MCF 10A (cell line): ENCODE data around the gene IL10RA. TPM values are rescaled to one million over a fixed set of nuclear protein-coding genes. Genes with fewer than 3 reads are reported as not detected.

Source experiments
- BruUV-seq: library from RNA; stranded (reverse); fragments of 400-500 nt; replicated peaks from 2 replicates; lab custom pipeline; 2021; lab: Mats Ljungman, UMichigan
- CTCF ChIA-PET: fragments of 300-600 bp; sonication (Branson Sonifier 250); formaldehyde crosslinking; extraction: SDS; loops from one replicate; lab custom pipeline; 2021; ENCODE audit warnings: antibody characterized with exemption, inconsistent platforms; lab: Yijun Ruan, JAX
- POLR2A ChIA-PET: fragments of 300-600, 350-650 bp; sonication (Branson Sonifier 250); formaldehyde crosslinking; extraction: SDS; loops from one replicate; lab custom pipeline; 2020; ENCODE audit warnings: antibody characterized with exemption, inconsistent platforms; lab: Yijun Ruan, JAX
- DNase-seq: peaks from one replicate; pipeline ENCODE4 v3.0.0-alpha.2; 2018; ENCODE audit not compliant: unreplicated experiment
- H3K27ac Mint-ChIP-seq: one replicate; pipeline ENCODE4 v1.8.0; 2022; ENCODE audit warnings: mild to moderate bottlenecking, low read depth, mixed read lengths; ENCODE audit not compliant: unreplicated experiment
- H3K27me3 Mint-ChIP-seq: one replicate; pipeline ENCODE4 v1.8.0; 2022; ENCODE audit warnings: mixed read lengths; ENCODE audit not compliant: insufficient read depth, unreplicated experiment
- H3K36me3 Mint-ChIP-seq: one replicate; pipeline ENCODE4 v1.8.0; 2022; ENCODE audit warnings: mild to moderate bottlenecking, moderate library complexity, mixed read lengths; ENCODE audit not compliant: insufficient read depth, unreplicated experiment
- H3K4me1 Mint-ChIP-seq: one replicate; pipeline ENCODE4 v1.8.0; 2022; ENCODE audit warnings: mixed read lengths; ENCODE audit not compliant: insufficient read depth, unreplicated experiment
- H3K4me3 Mint-ChIP-seq: one replicate; pipeline ENCODE4 v1.8.0; 2022; ENCODE audit warnings: mild to moderate bottlenecking, moderate library complexity, mixed read lengths; ENCODE audit not compliant: unreplicated experiment
- H3K9me3 Mint-ChIP-seq: one replicate; pipeline ENCODE4 v1.8.0; 2022; ENCODE audit warnings: mixed read lengths; ENCODE audit not compliant: unreplicated experiment
- intact Hi-C: fragments of 100-400 bp; cut with micrococcal nuclease; formaldehyde crosslinking; loops from 2 replicates; pipeline ENCODE4 v1.14.1; 2022
- total RNA-seq: library from RNA; stranded (reverse); gene quantifications from 2 replicates; pipeline ENCODE4 v1.2.3, GENCODE V29; 2022
- TF ChIP-seq, protein P1 (sequence below): fragments of 200-600 bp; IDR thresholded peaks from one replicate; pipeline ENCODE4 v1.8.0; 2022; ENCODE audit warnings: antibody characterized with exemption, mild to moderate bottlenecking; ENCODE audit not compliant: unreplicated experiment

IL10RA gene
- total RNA-seq, 1 experiment from 2014 or later, result not detected

DNA sequence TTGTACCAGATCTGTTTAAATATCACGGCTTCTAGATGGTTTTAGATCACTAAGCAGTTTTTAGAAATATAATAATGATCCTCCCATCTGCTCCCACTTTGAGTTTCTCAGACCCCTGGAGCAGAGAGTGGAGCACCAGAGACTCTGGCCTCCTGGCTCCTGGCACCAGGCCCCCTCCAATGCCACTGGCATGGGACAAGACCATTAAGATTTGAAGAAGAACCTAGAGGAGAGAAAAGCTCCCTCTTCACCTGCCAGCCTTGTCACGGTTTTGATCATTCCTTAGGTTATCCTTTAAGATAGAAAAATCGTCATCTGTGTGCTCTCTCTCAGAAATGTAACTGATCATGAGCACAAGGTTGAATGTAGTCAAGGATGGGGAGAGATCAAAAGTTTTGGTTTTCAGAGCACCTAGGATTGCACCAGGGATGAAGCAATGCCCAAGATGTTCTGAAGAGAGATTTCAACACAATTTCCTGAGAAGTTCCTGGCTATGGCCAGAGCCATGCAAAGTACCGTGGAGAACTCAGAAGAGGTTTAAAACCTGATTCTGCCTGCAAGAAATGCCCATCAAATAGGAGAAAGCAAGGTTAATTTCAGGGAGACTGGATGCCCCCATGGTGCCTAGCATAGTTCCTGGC, 22.2 kb downstream of the IL10RA start:
- TF ChIP-seq, protein P1, sequence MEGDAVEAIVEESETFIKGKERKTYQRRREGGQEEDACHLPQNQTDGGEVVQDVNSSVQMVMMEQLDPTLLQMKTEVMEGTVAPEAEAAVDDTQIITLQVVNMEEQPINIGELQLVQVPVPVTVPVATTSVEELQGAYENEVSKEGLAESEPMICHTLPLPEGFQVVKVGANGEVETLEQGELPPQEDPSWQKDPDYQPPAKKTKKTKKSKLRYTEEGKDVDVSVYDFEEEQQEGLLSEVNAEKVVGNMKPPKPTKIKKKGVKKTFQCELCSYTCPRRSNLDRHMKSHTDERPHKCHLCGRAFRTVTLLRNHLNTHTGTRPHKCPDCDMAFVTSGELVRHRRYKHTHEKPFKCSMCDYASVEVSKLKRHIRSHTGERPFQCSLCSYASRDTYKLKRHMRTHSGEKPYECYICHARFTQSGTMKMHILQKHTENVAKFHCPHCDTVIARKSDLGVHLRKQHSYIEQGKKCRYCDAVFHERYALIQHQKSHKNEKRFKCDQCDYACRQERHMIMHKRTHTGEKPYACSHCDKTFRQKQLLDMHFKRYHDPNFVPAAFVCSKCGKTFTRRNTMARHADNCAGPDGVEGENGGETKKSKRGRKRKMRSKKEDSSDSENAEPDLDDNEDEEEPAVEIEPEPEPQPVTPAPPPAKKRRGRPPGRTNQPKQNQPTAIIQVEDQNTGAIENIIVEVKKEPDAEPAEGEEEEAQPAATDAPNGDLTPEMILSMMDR, result no peak
- no TSS peak for BruUV-seq
- H3K4me3 Mint-ChIP-seq, result no peak overlapping the region
- no peak for DNase-seq
- ChIA-PET POLR2A (no interaction called here), CTCF (interaction anchor here (0.6 kb wide), 1 partner anchor 777 kb away, joined by 3 read pairs; no protein-coding TSS in a partner anchor)
- no peaks in the 10 kb centered on the region for H3K9me3 Mint-ChIP-seq
- peaks cover 8% of the 10 kb centered on the region for H3K4me1 Mint-ChIP-seq
- intact Hi-C loops, result no loop called here
- no peak overlapping the region for H3K27ac Mint-ChIP-seq
- no peaks in the 10 kb centered on the region for H3K27me3 Mint-ChIP-seq
- H3K36me3 Mint-ChIP-seq, result no peaks in the 10 kb centered on the region

DNA sequence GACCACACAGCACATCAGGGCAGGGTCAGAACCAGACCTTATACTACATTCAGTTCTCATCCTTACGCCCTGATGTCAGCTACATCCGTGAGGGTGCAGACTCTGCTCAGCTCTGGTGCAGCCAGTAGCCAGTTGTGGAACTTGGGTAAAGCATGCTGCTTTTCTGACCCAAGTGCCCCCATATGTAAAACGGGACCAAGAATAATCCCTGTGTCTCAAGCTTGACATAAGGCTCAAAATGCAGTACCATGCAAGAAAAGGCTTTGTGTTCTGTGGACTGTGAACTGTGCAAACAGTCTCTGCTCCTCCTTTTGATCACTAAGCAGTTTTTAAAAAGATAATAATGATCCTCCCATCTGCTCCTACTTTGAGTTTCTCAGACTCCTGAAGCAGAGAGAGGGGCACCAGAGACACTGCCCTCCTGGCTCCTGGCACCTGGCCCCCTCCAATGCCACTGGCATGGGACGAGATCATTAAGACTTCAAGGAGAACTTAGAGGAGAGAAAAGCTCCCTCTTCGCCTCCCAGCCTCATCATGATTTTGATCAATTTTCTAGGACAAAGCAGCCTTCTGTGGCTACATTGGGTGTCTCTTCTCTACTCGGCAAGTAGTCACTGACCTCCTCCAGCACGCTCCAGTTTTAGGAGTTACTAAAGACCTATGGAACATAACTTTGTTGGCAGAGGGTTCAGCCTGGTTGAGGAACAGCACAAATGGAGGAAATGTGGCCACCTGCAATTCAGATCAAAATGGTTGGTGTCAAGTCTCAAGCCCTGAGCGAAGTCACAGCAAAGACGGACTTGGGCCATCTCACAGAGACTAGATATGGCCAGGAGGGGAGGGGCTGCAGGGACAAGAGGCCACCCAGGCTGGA, 23.9 kb downstream of the IL10RA start:
- H3K36me3 Mint-ChIP-seq, result no peaks in the 10 kb centered on the region

DNA sequence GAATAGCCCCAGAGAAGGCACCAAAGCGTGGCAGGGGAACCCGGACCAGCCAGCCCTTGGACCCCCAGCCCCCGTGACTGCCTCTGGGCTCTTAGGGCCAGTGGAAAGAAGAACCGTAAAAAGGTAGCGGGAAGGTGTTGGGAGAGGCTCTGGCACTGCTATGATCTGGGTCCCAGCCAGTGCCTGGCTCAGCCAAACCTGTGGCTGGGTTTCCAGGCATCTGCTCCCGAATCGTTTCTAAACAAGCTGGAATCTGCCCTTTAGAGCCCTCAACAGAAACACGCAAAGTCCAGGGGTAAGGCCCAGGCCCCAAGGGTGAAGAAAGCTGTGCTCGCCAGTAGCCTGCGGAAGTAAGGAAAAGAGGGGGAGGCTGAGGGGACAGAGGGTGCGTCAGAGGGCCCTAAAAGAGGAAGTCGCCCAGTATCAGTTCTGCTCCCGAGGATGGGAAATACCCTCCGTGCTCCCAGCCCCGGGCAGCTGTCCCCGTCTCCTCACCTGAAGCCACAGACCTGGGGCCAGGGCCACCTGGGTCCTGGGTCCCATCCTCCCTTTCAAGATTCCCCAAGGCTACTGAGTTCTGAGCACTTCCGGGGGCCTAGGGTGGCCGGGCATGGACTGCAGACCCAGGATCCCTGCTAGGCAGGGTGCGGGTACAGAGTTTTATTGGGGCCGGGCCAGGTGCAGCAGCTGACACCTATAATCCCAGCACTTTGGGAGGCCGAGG, 24.7 kb downstream of the IL10RA start:
- H3K9me3 Mint-ChIP-seq, result no peaks in the 10 kb centered on the region
- H3K4me3 Mint-ChIP-seq, result no peak overlapping the region
- H3K27me3 Mint-ChIP-seq, result peaks cover 2% of the 10 kb centered on the region
- intact Hi-C loops, result no loop called here
- H3K27ac Mint-ChIP-seq, result no peak overlapping the region
- no peaks in the 10 kb centered on the region for H3K36me3 Mint-ChIP-seq
- POLR2A ChIA-PET, result interaction anchor here (1.3 kb wide), 1 partner anchor 27 kb away, joined by 3 read pairs; no protein-coding TSS in a partner anchor
- no peak for DNase-seq
- no TSS peak for BruUV-seq
- CTCF ChIA-PET, result no interaction called here
- peaks cover 8% of the 10 kb centered on the region for H3K4me1 Mint-ChIP-seq
- TF ChIP-seq, protein P1, result no peak

More for the DNA sequence above, 23.9 kb downstream of the IL10RA start:
- DNase-seq, result no peak
- H3K4me3 Mint-ChIP-seq, result no peak overlapping the region
- H3K27ac Mint-ChIP-seq, result no peak overlapping the region
- POLR2A ChIA-PET, result no interaction called here
- no TSS peak for BruUV-seq
- TF ChIP-seq, protein P1, result no peak
- H3K27me3 Mint-ChIP-seq, result no peaks in the 10 kb centered on the region
- peaks cover 8% of the 10 kb centered on the region for H3K4me1 Mint-ChIP-seq
- CTCF ChIA-PET, result interaction anchor here (0.6 to 0.7 kb wide), 2 partner anchors 63 to 188 kb away, joined by 3 read pairs; no protein-coding TSS in a partner anchor
- H3K9me3 Mint-ChIP-seq, result no peaks in the 10 kb centered on the region
- intact Hi-C loops, result no loop called here
